Stimulated activated CD4-positive, alpha-beta T cell treated with anti-CD3 and anti-CD28 coated beads, TNF-alpha, amount 100 ng/mL, for 48 hours (primary cell): ENCODE results near the gene DLGAP4.

Experiments
- DNase-seq, 3 donors: peaks; one replicate each; pipeline ENCODE4 v3.0.0-alpha.2; 2020; ENCODE audit warnings: low read depth in 3 of 3

DLGAP4 gene, protein sequence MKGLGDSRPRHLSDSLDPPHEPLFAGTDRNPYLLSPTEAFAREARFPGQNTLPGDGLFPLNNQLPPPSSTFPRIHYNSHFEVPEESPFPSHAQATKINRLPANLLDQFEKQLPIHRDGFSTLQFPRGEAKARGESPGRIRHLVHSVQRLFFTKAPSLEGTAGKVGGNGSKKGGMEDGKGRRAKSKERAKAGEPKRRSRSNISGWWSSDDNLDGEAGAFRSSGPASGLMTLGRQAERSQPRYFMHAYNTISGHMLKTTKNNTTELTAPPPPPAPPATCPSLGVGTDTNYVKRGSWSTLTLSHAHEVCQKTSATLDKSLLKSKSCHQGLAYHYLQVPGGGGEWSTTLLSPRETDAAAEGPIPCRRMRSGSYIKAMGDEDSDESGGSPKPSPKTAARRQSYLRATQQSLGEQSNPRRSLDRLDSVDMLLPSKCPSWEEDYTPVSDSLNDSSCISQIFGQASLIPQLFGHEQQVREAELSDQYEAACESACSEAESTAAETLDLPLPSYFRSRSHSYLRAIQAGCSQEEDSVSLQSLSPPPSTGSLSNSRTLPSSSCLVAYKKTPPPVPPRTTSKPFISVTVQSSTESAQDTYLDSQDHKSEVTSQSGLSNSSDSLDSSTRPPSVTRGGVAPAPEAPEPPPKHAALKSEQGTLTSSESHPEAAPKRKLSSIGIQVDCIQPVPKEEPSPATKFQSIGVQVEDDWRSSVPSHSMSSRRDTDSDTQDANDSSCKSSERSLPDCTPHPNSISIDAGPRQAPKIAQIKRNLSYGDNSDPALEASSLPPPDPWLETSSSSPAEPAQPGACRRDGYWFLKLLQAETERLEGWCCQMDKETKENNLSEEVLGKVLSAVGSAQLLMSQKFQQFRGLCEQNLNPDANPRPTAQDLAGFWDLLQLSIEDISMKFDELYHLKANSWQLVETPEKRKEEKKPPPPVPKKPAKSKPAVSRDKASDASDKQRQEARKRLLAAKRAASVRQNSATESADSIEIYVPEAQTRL

DNA sequence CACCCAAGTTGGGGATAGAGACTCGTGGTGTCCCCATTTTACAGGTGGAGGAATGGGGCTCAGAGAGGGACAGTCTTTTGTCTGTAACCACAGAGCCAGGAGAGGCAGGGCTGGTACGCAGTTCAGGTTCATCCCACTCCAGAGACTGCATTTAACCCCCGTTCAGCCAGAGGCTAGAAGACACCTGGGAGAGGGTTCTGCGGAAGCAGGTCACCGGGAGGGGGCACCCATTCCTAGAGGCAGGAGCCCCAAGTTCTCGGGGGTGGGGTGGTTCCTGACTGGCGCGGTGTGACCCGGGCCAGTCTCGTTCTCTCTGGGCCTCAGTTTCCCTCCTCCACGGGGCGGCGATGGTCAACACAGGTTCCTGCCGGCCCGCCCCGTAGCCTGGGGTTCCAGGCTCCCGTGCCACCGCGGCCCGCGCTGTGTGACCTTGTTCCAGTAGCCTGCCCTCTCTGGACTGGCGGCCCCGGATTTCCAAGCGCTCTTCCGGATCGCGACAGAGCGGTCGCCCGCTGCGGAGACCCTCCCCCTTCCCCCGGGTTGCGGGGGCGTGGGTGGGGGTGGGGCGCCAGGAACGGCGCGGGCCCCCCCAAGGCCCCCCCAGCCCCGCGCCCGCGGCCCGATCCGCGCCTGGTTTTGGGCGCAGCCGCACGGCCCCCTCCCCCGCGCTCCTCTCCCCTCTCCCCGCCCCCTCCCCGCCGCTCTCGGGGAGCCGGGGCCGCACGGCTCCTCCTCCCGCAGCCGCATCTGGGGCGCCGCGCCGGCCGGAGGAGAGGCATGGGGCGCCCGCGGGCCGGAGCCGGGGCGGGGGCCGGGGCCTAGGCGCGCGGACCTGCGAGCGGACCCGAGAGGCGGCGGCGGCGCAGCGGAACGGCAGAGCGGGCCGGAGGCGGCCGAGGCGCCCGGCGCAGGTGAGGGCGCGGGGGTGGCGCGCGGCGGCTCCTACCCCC lies at the start of gene DLGAP4:
DLGAP4 (plus strand) TSS at position 738 of the 950 bp plus-strand sequence. CDS start 125,379 bp downstream, outside the sequence.
- no peak for DNase-seq

DNA sequence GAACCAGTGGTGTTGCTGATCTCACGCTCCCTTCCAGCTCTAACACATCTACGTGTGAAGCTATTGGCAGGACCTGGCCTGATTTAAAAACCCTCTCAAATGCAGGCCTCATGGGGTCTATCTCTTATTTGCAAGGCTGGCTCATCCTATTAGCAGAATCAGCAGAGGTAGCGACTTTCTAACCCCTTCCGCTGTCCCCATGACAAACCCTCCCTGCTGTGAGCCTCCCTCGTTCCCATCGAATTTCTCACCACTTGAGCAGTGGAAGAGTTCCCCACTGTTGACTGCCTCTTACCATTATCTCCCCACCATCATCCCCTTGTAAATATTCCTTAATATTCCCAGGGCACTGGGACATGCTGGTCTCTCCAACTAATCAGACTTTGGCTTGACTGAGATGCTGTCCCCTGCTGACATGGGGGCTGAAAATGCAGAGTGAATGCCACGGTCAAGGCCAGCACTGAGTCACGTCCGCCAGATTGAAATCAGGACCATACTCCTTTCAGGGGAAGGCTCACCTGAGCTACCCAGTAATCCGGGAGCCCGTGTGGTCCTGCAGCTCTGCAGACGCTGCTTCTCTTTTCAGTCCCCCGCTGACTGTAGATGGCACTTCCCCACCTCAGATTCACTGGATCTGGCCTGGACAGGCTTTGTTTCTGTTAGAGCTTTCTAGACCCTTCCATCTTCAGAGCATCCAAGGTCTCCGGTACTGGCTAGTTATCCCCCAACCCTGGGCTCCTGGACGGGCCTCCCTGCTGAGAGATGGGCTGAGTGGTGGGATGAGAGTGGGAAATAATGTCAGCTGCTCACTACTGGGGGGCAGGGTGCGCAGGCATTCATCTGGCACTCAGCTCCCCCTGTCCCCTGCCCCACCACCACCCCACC lies 46.7 kb upstream of the DLGAP4 start:
- DNase-seq = no peak

DNA sequence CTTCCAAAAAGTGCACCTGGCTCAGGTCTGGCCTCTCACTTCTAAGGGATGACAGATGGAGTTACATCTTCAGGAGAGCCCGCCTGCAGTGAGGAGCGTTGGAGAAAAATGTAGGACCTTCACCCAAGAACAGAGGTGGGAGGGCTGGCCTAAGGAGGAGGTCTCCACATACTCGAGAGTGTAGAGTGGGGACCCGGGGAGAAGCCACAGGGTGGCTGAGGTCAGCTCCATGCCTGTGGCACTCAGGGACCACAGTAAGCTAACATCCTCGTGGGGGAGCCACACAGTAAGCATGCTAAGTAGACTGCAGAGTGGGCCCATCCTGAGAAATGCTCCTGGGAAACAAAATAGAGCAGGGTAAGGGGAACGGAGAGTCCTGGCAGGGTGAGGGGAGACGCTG lies 45.8 kb upstream of the DLGAP4 start:
- DNase-seq = no peak

DNA sequence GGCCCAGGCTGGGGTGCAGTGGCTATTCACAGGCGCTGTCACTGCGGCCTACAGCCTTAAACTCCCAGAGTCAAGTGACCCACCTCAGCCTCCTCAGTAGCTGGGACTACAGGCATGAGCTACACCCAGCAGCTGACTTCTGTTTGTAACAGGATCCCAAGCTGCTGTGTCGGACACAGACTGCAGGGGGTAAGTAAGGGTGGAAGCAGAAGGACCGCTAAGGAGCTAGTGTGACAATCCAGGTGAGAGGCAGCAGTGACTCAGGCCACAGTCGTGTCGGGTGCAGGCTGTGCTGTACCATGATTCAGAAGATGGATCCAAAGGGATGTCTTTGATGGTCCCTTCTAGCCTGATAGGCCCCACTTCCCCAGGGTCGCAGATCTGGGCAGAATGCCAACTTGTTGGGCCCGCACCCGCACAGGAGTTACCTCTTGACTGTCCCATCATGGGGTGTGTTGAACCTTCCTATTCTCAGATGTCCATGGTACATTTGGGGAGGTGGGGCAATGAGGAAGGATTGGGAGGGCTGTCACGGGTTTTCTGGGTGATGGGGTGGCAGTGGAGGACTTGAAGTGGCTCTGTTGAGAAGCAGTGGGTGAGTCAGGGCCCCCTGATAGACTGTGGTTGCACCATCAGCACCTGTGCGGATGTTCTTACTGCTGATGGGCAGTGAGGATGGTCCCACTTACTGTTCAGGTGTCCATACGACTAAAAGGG lies 44.6 kb upstream of the DLGAP4 start:
- no peak for DNase-seq

DNA sequence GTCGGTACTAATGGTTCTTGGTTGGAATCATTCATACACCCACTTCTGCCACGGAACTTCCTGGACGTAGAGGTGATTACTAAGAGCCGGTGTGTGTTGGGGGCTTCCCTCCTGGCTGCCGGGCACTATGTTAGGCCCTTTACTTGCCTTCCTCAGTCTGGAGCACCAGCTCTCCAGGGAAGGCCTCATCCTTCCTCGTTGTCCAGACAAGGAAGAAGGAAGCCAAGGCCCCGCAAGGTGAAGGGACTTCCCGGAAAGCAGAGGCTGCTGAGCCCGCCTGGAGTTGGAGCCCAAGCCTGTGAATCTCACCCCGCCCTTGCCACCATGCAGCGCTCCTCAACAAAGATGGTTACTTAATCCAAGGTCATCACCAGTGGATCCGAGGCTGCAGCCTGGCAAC lies 43.7 kb upstream of the DLGAP4 start:
- DNase-seq = no peak

DNA sequence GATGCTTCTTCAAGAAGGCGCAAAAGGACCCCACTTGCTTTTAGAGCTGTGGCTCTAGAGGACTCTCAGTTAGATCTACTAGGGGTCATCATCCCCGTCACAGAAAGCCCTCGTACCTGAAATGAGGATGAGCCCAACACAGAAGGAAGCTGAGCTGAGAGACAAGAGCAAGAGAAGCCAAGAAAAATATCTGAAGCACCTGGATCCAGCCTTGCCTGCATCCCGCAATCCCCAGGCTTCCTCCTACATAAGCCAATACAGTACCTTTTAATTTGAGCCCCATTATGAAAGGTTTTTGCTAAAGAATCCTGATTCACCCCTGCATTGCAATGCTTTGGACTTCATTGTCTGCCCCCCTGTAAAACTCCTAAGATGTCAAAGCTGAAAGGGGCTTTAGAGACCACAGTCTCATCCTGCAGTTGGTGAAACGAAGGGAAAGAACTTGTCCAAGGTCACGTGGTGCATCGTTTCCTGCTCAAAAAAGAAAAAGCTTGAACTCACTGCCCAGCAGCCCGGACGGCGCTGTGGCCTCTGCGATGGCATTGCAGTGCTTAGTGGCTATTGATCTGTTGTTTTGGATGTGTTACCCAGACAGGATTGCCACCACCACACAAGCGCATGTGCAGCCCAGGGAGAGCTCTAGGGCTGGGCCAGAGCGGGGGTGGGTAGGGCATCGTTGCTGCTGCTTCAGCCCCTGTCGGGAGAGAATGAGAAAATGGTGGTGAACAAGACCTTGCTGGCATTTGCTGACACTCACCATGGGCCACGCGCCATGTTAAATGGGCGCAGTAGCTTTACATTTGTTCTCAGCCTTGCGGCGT lies 41.5 kb upstream of the DLGAP4 start:
- DNase-seq = no peak

DNA sequence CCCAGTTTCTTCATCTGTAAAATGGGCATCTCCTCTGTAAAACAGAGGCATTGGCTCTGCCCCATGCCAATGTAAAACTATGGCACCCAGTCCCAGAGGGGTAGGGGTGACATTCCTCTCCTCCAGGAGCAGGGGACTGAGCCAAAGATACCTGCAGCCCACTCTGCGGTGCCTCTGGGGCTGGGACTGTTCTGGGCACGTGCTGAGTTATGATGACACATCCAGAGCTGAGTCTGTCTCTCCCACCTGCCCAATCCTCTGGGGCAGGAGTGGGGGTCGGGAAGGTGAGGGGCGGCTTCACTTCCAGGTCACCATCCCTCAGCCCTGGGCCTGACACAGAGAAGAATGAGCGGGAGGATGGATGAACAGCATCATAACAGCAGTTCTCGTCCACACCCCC lies 40.0 kb upstream of the DLGAP4 start:
- DNase-seq = no peak

DNA sequence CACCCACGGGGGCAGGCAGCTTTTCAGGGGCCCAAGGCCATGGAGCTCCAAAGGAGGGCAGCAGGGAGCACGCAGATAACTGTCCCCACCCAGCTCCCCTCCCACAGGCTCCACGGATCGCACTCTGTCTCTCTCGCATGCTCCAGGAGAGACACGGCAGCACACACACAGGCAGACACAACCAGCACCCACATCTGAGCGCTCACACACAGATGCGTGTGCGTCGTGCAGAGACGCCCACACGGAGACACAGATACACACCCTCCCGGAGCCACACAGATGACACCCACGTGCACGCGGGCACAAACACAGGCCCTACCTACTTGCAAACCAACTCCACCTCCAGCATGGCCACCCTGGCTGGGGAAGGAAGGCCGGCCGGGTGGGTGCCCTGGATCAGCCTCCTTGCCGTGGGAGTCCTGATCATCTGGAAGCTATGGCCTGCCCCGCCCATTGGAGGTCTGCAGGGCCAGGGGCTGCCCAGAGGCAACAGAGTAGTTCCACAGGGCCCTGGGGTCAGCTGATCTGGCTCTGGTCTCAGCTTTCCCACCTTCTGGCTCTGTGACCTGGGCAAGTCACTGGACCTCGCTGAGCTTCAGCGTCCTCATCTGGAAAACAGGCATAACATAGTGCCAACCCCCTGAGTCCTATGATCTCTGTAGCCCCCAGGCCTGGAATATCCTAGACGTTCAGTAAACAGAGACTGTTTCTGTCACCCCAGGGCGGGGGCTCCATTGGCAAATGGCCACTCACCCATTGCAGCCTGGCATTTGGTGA lies 38.3 kb upstream of the DLGAP4 start:
- no peak for DNase-seq

DNA sequence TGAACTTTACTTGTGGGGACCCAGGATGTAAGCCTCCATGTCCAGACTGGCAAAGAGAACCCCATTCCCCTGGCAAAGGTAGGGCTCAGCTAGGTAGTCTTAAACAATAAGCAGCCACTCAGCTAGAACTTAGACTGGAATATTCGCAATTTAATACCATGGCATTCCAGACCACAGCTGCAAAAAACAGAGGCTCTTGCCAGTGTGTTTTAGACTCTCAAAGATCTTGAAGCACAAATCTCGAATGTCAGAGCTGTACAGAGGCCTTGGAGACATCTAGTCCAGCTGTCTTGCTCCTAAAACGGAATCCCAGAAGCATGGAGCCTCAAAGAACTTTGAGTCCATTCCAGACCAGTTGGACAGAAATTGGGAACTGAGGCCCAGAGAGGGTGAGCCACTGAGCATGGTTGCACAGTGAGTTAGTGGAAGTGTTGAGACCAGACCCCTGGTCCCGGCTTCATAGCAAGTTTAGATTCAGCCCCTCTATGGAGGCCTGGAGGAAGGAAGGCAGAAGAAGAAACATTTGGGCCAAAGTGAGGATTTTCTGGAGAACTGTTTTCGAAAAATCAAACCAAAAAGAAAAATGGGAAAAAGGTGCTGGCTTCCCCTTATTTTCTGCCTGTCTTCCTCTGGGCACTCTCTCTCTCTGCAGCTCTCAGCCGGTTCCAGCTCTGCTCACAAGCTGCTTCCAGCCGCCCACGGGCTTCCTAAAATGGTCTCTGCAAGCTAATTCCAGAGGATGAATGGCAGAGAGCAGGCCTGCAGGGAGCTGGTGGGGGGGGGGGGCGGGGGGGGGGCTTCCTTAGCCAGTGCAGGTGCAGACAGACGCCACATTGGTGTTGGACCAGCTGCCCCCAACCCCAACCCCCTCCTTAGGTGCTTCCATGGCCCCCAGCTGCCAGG lies 37.4 kb upstream of the DLGAP4 start:
- no peak for DNase-seq

DNA sequence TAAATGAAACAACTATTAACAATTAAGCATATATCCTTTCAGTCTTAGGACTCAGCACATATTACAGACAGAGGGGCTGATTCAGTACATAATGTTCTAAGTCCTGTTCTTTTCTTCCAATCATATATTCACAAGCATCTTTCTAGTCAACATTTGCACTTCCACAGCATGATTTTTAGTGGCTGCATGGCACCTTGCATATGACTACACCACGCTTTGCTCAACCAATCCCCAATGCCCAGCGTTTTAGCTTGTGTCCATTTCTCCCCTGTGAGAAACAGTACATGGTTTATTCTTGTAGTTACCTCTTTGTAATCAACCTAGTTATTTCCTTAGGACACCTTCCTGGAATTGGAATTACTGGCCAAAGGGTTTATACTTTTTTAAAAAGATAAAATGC lies 36.6 kb upstream of the DLGAP4 start:
- DNase-seq = no peak

DNA sequence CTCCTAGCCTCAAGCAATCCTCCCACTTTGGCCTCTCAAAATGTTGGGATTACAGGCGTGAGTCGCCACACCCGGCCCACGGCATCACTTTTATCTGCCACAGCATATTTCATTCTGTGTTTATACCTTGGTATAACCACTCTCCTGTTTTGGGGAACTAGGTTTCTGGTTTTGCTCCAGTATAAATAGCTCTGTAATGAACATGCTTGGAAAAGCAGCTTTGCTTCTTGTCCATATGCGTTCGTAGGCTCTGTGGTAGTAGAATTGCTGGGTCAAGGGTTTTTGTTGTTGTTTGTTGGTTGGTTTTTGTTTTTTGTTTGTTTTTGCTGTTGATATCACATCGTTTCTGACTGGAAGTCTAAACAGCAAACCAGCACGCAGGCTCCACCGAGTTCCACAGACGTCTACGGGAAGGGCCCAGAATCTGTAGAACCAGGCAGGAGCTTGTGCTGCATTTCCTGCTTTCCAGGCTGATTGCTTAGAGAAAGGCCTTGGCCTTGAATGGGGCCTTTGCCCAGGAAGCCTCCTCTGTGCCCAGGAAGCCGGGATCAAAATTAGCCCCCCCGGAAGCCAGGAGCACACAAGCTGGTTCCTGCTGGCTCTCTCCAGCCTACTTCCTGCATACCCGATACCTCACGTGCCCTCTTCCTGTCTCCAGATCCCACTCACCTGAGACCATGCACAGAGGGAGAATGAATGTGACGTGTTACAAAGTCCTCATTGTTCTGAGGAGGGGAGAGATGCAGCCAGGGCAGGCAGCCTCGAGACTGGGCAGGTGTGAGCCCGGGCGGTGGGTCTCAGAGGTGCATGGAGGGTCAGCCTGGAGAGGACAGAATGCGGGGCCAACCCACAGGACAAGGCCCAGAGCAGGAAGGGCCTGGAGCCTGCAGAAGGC lies 35.1 kb upstream of the DLGAP4 start:
- DNase-seq = no peak

DNA sequence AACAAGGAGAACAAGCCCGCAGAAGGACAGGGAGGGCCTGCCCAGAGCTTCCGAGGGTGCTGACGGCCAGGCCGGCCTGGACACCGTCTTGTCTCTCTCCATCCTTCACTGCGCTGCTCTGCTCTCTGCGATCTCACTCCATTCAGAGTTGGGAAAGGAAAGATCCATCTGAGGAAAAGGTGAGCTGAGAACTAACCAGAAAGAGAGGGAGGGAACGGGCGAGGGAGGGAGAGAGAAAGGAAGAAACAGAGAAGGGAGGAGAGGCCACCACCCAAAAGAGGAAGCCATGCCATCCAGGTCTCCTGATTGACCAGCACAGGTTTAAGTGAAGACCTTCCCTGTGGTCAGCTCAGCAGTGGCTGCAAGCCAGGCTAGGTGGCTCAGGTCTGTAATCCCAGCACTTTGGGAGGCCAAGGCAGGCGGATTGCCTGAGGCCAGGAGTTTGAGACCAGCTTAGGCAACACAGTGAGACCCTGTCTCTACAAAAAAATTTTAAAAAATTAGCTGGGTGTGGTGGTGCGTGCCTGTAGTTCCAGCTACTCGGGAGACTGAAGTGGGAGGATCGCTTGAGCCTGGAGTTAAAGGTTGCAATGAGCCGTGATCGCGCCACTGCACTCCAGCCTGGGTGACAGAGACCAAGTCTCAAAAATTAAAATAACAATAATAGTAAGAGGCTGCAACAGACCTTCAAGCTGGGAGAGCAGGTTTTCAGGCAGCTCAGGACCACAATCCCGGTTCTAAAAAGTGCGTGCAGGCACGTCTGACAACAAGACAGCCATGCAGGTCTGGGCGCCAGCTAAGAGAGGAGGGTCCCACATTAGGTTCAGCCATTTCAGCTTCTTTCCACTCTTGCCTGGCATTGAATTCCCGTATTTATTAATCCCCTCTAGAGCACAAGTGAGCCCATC lies 34.2 kb upstream of the DLGAP4 start:
- no peak for DNase-seq

DNA sequence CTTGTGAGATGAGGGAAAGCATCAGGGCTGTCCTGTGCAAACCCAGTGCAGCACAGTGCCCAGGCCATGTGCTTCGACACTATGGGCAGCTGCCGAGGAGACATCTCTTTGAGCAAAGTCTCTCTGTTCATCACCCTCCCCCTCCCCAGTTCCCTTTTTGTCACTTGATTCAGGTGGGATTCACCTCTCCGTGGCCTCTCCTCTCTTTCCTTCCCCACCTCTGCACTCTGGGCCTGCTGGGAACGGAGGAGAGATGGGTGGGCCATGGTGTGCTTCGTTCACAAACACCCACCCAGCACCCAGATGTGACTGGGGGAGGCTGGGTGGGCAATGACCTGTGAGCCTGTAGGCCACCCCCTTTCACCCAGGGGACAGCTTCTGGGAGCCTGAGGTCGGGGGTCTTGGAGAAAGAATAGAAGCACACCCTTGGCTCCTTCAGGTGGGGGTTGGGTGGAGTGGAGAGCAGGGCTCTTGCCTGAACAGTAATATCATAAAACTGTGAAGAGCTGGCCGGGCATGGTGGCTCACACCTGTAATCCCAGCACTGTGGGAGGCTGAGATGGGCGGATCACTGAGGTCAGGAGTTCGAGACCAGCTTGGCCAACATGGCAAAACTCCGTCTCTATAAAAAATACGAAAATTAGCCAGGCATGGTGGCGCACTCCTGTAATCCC lies 33.5 kb upstream of the DLGAP4 start:
- no peak for DNase-seq

DNA sequence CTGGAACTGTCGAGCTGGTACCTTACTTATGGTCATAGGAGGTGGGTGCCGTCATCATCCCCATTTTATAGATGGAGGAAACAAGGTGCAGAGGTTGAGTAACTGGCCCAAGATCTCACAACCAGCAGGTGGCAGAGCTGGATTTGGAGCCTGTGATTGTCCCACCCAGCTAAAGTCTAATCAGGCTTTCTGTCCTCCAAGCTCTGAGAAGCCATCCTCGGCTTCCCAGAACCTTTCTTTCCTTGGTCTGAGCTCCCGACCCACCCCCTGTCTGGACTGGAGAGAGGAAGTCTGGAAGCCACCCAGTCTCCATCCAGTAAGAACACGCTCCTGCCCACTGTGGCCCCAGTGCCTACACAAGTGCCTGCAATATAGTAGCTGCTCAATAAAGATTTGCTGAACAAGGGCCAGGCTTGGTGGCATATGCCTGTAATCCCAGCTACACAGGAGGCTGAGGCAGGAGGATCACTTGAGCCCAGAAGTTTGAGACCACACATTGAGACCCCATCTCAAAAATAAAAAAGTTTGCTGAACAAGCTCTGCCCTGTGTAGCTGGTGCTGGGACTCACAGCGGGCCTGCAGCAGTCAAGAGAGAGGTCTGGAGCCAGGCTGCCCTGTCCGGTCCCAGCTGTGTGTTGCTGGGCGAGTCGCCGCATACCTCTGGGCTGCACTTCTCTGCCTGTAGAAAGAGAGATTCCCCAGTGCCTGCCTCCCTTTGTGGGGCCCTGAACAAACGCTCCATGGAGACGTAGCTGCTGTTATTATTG lies 32.5 kb upstream of the DLGAP4 start:
- DNase-seq = no peak
